Smooth muscle cell (in vitro differentiated cells): ENCODE measurements around the gene PRDX1. TPM values are rescaled to one million over a fixed set of nuclear protein-coding genes. Genes with fewer than 3 reads are reported as not detected.
A peak's percentile ranks its signal among the peaks of the same experiment; 100 is the strongest.
"Not testable (repeated sequence)": the region's sequence is repeated elsewhere in the genome, so short reads cannot be mapped to it uniquely, and the experiment has no call there.

Source experiments
- DNase-seq: peaks from one replicate; lab custom pipeline; 2025; ENCODE audit not compliant: unreplicated experiment; lab: John Stamatoyannopoulos, UW
- H2AFZ ChIP-seq: fragments of 200-600 bp; sonication (generic); 2 replicates; pipeline ENCODE4 v1.6.0; 2016; ENCODE audit warnings: antibody characterized with exemption, low read depth, mild to moderate bottlenecking
- H3F3A ChIP-seq: fragments of 200-600 bp; sonication (generic); 2 replicates; pipeline ENCODE4 v1.6.0; 2017; ENCODE audit warnings: antibody characterized with exemption, low read depth
- H3K27ac ChIP-seq: fragments of 200-600 bp; sonication (generic); 2 replicates; pipeline ENCODE4 v1.5.1; 2016; ENCODE audit warnings: low read depth, mild to moderate bottlenecking
- H3K27me3 ChIP-seq: fragments of 200-600 bp; sonication (generic); 2 replicates; pipeline ENCODE4 v1.6.1; 2016; ENCODE audit warnings: low read depth, mild to moderate bottlenecking
- H3K36me3 ChIP-seq: fragments of 200-600 bp; sonication (generic); 2 replicates; pipeline ENCODE4 v1.5.1; 2016; ENCODE audit warnings: low read depth
- H3K4me1 ChIP-seq: fragments of 200-600 bp; sonication (generic); 2 replicates; pipeline ENCODE4 v1.5.1; 2016; ENCODE audit warnings: low read depth
- H3K4me2 ChIP-seq: fragments of 200-600 bp; sonication (generic); 2 replicates; pipeline ENCODE4 v1.6.0; 2016; ENCODE audit warnings: mild to moderate bottlenecking
- H3K4me3 ChIP-seq: fragments of 200-600 bp; sonication (generic); 2 replicates; pipeline ENCODE4 v1.5.1; 2016; ENCODE audit warnings: mild to moderate bottlenecking
- H3K79me2 ChIP-seq: fragments of 200-600 bp; sonication (generic); 2 replicates; pipeline ENCODE4 v1.6.0; 2016; ENCODE audit warnings: low read depth, mild to moderate bottlenecking
- H3K9ac ChIP-seq: fragments of 200-600 bp; sonication (generic); 2 replicates; pipeline ENCODE4 v1.6.0; 2016; ENCODE audit warnings: low read depth
- H3K9me3 ChIP-seq: fragments of 200-600 bp; sonication (generic); replicated peaks from 2 replicates; pipeline ENCODE4 v1.5.1; 2016; ENCODE audit warnings: low read depth
- H4K20me1 ChIP-seq: fragments of 200-600 bp; sonication (generic); 2 replicates; pipeline ENCODE4 v1.6.0; 2016; ENCODE audit warnings: low read depth
- WGBS: methylation state at CpG from one replicate; pipeline ENCODE4 v1.1.7; 2016; ENCODE audit warnings: low lambda C conversion rate; 5-methylcytosine and 5-hydroxymethylcytosine counted together
- polyA plus RNA-seq: library from polyadenylated mRNA; unstranded; fragments of >200 nt; fragmentation: Nextera tagmentation; extraction: Ambion mirVana; gene quantifications from 2 replicates; pipeline ENCODE4 v1.2.1, GENCODE V29; 2016
- total RNA-seq: library from RNA; depleted of rRNA; stranded (reverse); fragments of >200 nt; gene quantifications from 2 replicates; pipeline ENCODE4 v1.2.3, GENCODE V29; 2014
- TF ChIP-seq, protein P1 (sequence below): fragments of 200-600 bp; sonication (generic); IDR thresholded peaks from 2 replicates; pipeline ENCODE4 v1.5.1; 2017; ENCODE audit warnings: borderline replicate concordance, mild to moderate bottlenecking, antibody characterized with exemption; ENCODE audit not compliant: insufficient read depth, poor library complexity, severe bottlenecking

The PRDX1 gene
- total and polyA plus RNA-seq, 2 experiments from 2014 or later = 303 to 369 TPM

DNA sequence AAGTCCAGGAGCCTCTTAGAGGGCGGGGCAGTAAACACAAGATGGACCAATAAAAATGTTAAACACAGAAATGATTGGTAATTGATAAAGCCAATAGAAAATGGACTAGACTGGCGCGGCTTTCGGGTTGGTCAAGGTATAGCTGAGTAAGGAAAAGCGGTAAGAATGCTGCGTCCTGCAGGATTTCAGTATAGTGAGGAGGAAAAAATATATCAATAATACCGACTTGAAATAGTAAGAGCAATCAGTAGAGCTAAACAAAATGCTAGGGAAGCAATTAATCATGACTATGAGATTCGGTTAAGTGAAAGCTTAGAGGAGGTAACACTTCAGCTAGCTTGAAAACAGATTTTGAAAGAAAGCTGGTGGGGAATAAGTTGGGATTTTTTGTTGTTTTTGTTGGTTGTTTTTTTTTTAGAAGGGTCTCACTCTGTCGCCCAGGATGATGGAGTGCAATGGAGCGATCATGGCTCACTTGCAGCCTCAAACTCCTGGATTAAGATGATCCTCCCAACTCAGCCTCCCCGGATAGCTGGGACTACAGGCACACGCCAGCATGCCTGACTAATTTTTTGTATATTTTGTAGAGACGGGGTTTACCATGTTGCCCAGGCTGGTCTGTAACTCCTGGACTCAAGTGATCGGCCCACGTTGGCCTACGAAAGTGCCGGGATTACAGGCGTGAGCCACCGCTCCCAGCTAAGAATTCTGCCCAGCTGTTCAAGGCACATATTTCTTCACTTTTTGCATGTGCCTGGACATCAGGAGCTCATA is 30.0 kb downstream of the PRDX1 start:
- TF ChIP-seq, protein P1, sequence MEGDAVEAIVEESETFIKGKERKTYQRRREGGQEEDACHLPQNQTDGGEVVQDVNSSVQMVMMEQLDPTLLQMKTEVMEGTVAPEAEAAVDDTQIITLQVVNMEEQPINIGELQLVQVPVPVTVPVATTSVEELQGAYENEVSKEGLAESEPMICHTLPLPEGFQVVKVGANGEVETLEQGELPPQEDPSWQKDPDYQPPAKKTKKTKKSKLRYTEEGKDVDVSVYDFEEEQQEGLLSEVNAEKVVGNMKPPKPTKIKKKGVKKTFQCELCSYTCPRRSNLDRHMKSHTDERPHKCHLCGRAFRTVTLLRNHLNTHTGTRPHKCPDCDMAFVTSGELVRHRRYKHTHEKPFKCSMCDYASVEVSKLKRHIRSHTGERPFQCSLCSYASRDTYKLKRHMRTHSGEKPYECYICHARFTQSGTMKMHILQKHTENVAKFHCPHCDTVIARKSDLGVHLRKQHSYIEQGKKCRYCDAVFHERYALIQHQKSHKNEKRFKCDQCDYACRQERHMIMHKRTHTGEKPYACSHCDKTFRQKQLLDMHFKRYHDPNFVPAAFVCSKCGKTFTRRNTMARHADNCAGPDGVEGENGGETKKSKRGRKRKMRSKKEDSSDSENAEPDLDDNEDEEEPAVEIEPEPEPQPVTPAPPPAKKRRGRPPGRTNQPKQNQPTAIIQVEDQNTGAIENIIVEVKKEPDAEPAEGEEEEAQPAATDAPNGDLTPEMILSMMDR = no peak
- peak overlapping the region; percentile 76 for H3K4me3 ChIP-seq
- no peak for DNase-seq
- no peaks in the 10 kb centered on the region for H3F3A ChIP-seq
- peaks cover 8% of the 10 kb centered on the region for H3K27me3 ChIP-seq
- WGBS = 63% methylated on average over 19 of the region's 19 CpGs
- H3K79me2 ChIP-seq = no peaks in the 10 kb centered on the region
- H3K4me1 ChIP-seq = peaks cover 11% of the 10 kb centered on the region
- peak overlapping the region; percentile 97 for H3K4me2 ChIP-seq
- peak overlapping the region; percentile 76 for H2AFZ ChIP-seq
- H4K20me1 ChIP-seq = no peaks in the 10 kb centered on the region
- no peaks in the 10 kb centered on the region for H3K9me3 ChIP-seq
- H3K27ac ChIP-seq = no peak overlapping the region
- H3K36me3 ChIP-seq = no peaks in the 10 kb centered on the region
- no peak overlapping the region for H3K9ac ChIP-seq

DNA sequence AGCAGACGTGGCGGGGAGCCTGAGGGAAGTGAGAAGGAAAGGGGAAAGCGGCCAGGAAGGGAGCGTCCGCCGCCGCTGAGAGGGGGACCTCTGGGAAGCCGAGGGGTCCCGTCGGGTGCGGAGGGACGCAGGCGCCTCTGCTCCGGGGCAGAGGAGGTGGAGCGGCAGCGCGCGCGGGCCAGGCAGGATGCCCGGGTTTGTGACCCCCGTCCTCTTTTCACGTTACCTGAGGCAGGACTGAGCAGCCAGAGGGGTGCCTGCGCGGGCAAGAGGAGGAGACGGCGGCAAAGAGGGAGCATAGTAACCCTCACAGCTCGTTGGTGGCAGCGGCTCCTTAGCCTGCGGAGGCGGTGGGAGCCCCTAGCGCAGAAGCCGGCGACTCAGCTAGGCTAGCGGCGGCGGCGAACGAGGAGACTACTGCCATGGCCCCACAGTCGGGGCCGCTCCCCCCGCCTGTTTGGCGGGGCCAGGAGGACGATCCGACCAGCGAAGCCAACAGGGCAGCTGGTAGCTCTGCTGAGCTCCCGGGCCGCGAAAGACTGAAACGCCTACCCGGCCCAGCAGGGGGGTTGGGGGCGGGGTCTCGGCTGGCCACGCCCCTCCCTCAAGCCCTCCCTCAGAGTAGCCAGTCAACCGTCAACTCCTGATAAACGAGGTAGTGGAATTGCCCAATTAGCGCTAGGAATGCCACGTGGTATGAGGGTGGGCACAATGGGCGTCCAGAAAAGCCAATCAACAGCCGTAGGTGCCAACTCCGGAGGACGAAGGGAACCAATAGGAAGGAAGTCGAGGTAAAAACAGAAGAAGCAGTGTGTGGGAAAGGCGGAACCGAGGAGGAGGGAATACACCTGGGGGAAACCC is 30.8 kb downstream of the PRDX1 start, which contains the start of gene TESK2:
Gene TESK2, minus strand, starts transcription at position 538 of the 861 bp plus-strand sequence. CDS start 33,378 bp downstream, outside the sequence.
- peak within 1 kb of the TSS; percentile 65 for H3K9ac ChIP-seq
- peak; percentile 83 for DNase-seq
- WGBS = under 1% methylated on average over 63 of the region's 64 CpGs
- TF ChIP-seq, protein P1 = no peak
- H3K9me3 ChIP-seq = no peaks in the 10 kb centered on the region
- H3K79me2 ChIP-seq = no peaks in the 10 kb centered on the region
- peak within 1 kb of the TSS; percentile 76 for H3K4me3 ChIP-seq
- H4K20me1 ChIP-seq = no peaks in the 10 kb centered on the region
- no peak within 1 kb of the TSS for H3K27ac ChIP-seq
- H3K36me3 ChIP-seq = no peaks in the 10 kb centered on the region
- no peaks in the 10 kb centered on the region for H3F3A ChIP-seq
- H3K4me1 ChIP-seq = peaks cover 11% of the 10 kb centered on the region
- H3K27me3 ChIP-seq = peaks cover 8% of the 10 kb centered on the region
- peak within 1 kb of the TSS; percentile 97 for H3K4me2 ChIP-seq
- H2AFZ ChIP-seq = peak within 1 kb of the TSS; percentile 93

DNA sequence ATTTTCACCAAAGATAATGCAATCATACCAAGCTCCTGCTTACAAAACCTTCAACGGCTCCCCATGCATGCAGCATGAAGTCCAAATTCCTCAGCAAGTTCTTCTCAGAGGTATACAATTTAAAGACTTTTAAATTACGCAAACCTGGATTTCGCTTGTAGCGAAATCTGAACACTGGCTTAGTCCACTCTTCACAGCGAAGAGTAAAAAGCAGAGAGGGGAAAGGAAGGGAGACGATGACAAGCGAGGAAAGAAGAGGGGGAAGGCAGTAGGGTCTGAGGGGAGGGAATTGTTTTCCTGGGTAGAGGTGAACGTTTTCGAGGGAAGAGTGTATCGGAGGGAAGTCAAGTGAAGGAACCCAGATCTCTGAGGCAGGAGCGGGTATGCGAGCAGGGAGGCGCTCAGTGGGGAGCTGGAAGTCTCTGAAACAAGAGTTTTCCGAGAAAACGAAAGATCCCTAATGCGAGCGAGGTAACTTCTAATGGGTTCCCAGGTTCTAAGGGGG is 31.5 kb downstream of the PRDX1 start:
- no peak for DNase-seq
- no peaks in the 10 kb centered on the region for H3K9me3 ChIP-seq
- 2% methylated on average over 17 of the region's 17 CpGs for WGBS
- H3K79me2 ChIP-seq = no peaks in the 10 kb centered on the region
- no peaks in the 10 kb centered on the region for H3K36me3 ChIP-seq
- peaks cover 8% of the 10 kb centered on the region for H3K27me3 ChIP-seq
- H3K4me3 ChIP-seq = peak overlapping the region; percentile 76
- peak overlapping the region; percentile 97 for H3K4me2 ChIP-seq
- peaks cover 11% of the 10 kb centered on the region for H3K4me1 ChIP-seq
- TF ChIP-seq, protein P1 = no peak
- H3K27ac ChIP-seq = no peak overlapping the region
- H4K20me1 ChIP-seq = no peaks in the 10 kb centered on the region
- H3F3A ChIP-seq = no peaks in the 10 kb centered on the region
- H3K9ac ChIP-seq = peak overlapping the region; percentile 65
- peak overlapping the region; percentile 93 for H2AFZ ChIP-seq

DNA sequence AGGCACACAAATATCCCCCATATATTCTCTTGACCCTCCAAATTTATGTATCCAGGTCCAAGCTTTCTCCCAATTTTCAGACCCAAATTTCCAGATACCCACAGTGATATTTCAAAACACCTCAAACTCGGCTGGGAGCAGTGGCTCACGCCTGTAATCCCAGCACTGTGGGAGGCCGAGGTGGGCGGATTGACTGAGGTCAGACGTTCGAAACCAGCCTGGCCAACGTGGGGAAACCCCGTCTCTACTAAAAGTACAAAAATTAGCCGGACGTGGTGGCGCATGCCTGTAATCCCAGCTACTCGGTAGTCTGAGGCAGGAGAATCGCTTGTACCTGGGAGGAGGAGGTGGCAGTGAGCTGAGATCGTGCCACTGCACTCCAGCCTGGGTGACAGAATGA is 32.3 kb downstream of the PRDX1 start:
- Histone ChIP-seq H3K4me1 (peaks cover 11% of the 10 kb centered on the region), H3K4me2 (peak overlapping the region; percentile 97), H3K4me3 (peak overlapping the region; percentile 76)
- not testable (repeated sequence) for DNase-seq, H3K9me3 ChIP-seq, H3K9ac ChIP-seq, H2AFZ ChIP-seq, H3K27me3 ChIP-seq, H3K79me2 ChIP-seq, H3K36me3 ChIP-seq, H4K20me1 ChIP-seq, H3F3A ChIP-seq, H3K27ac ChIP-seq
- 28% methylated on average over 14 of the region's 14 CpGs for WGBS
